ENCODE data around the gene ZCWPW1.

ZCWPW1 gene

DNA sequence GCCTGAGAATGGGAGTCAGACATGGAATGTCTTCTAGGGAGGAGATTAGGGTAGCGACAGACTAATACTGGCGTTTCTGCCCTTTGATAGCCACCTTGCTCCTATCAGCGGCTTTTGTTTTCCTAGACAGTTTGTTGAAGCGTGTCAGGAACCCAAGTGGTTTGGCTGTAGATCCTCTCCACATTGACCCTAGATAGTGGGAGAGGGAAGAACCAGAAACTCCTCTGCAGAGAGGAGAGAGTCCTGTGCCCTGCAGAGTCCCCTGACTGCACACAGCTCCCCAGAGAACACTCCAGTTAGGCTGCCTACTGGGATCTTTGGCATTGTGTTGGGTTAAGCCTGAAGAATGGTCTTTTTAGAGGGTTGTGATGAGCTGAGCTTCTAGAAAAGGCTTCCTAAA is 3.5 kb upstream of the ZCWPW1 start:
- no peak for DNase-seq

DNA sequence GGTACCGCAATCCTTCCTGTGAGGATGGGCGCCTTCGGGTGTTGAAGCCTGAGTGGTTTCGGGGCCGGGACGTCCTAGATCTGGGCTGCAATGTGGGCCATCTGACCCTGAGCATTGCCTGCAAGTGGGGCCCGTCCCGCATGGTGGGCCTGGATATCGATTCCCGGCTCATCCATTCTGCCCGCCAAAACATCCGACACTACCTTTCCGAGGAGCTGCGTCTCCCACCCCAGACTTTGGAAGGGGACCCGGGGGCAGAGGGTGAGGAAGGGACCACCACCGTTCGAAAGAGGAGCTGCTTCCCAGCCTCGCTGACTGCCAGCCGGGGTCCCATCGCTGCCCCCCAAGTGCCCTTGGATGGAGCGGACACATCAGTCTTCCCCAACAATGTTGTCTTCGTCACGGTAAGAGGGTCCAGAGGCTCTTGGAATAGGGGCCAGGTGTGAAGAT is 2.8 kb upstream of the ZCWPW1 start:
- DNase-seq: no peak

DNA sequence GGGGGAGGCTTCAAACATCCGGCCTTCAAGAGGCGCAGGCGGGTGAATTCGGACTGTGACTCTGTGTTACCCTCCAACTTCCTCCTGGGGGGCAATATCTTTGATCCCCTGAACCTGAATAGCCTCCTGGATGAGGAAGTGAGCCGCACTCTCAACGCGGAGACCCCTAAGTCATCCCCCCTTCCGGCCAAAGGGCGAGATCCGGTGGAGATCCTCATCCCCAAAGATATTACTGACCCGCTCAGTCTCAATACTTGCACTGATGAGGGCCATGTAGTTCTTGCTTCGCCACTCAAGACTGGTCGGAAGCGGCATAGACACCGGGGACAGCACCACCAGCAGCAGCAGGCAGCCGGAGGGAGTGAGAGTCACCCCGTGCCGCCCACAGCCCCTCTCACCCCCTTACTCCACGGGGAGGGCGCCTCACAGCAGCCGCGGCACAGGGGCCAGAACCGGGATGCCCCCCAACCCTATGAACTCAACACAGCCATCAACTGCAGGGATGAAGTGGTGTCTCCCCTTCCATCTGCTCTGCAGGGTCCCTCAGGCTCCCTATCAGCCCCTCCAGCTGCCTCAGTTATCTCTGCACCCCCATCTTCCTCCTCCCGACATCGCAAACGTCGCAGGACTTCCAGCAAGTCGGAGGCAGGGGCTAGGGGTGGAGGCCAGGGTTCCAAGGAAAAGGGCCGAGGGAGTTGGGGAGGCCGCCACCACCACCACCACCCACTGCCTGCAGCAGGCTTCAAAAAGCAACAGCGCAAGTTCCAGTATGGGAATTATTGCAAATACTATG is 2.2 kb upstream of the ZCWPW1 start:
- DNase-seq: peak; percentile 61

DNA sequence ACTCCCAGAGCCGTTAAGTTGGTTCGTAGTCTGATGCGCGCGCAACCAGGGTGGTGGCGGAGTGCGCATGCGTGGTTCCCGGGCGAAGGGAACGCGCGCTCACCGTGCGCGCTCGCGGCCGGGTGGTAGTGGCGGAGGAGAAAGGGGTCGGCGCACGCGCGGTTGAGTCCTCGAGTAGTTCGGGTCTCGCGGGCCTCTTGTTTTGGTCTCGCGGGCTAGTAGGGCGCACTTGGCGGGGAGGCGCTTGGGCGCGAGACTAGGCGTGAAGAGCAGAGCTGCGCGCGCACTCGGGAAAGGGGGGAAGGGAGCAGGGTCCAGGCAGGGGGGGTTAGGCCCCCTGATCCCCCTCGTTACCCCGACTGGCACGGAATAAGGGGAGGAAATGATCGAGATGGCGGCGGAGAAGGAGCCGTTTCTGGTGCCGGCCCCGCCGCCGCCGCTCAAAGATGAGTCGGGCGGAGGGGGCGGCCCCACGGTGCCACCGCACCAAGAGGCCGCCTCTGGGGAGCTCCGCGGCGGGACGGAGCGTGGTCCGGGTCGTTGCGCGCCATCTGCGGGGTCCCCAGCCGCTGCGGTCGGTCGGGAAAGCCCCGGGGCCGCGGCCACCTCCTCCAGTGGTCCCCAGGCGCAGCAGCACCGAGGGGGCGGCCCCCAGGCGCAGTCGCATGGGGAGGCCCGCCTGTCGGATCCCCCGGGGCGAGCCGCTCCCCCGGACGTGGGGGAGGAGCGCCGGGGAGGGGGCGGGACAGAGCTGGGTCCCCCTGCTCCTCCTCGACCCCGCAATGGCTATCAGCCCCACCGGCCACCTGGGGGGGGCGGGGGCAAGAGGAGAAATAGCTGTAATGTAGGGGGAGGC is 1.4 kb upstream of the ZCWPW1 start, which contains the start of gene MEPCE:
MEPCE (plus strand) TSS at position 195 of the 856 bp plus-strand sequence; CDS start at position 383, 188 bp downstream.
- DNase-seq: peak; percentile 98

DNA sequence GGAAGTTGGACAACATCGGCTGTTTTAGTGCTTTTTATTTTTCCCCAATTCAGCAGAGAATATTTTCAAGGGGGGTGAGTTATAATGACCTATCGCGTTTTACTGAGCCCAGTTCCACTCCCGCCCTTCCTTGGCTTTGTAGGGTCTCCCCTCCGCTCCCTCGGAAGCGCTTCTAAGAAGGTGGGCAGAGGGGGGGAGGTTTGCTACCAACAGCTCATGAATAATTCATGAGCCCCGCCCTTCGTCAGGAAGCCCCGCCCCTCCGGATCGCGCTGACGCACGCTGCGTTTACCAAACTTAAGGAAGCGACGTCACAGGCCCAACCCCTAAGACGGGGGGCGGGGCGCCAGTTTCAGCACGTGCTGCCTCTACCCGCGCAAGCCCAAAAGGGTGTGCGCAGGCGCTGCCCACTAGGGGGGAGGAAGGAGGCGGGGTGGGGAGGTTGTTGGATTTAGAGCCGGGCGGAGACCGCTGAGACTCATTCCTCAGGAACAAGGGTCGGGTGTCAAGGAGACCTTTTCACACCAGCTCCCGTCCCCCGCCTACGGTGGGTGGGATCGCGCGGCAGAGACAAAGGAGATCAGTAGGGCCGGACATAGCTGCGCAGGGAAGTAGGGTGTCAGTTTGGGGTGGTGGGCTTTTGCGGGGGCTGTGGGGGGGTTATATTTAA is 599 bp upstream of the ZCWPW1 start:
- DNase-seq: peak; percentile 100

DNA sequence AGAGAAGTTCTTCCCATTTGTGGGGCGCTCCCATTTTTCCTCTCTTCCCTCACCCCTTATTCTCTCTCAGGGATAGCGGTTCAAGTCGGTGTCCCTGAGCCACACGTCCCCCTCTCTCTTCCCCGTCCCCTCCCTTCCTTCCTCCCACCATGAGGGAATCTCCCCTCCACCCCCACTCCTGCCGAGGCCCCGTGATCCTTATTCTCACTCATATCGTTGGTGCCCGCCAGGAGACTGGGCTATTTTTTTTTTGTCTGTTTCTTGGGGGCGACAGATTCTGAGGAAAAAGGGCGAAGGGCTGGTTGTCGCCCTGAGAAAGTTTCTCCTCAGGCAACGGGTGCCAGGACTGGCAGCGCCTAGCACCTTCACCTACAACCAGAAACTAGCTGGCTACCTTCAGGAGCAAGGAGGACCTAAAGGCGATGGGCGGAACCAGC is 723 bp downstream of the ZCWPW1 start:
- DNase-seq: no peak

DNA sequence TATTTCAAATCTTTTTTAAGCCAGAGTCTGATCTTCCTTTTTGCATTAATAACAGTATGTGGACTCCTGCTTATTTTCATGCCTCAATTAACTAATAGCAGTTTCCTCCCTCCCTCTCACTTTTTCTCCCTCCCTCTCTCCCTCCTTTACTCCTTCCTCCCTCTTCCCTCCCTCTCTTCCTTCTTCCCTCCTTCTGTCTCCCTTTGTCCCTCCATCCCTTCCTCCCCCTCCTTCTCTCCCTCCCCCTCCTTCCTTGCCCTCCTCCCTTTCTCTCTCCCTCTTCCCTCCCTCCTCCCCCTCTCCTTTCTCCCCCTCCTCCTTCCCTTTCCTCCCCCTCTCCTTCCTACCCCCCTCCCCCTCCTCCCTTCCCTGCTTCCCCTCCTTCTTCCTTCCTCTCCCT is 2.0 kb downstream of the ZCWPW1 start:
- no peak for DNase-seq

DNA sequence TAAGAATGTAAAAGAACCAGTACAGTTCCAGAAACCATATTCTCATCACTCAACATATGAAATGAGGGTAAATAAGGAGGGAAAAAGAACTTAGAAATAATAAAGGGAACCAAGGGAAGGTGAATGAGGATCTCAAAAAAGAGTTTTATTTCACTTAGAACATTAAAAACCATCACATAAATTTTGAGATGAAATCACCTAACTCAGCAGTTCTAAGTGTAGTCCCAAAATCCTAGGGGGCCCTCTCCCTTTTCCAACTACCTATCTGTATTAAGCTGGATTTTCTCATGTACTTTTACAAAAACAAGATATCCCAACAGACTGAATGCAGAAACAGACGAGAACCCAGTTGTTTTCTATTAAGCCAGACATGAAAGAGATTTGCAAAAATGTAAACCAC is 3.2 kb downstream of the ZCWPW1 start:
- DNase-seq: no peak

DNA sequence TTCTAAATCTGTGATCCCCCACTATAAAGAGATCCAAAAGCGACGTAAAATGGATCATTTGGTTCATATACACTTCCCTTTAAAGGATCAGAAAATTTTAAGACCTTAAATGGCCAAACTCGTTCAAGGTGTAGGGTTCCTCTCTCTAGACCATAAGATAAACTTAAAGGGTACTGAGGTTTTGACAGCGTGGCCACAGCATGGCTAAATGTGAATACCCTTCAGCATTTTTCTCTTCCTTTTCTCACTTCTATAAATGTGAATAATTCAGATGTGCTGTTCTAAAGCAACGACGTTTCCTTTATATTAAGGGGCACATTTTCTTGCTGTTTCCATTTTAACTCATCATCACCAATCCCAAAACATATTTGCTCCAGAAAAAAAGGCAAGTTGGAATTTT is 5.2 kb downstream of the ZCWPW1 start:
- DNase-seq: no peak

DNA sequence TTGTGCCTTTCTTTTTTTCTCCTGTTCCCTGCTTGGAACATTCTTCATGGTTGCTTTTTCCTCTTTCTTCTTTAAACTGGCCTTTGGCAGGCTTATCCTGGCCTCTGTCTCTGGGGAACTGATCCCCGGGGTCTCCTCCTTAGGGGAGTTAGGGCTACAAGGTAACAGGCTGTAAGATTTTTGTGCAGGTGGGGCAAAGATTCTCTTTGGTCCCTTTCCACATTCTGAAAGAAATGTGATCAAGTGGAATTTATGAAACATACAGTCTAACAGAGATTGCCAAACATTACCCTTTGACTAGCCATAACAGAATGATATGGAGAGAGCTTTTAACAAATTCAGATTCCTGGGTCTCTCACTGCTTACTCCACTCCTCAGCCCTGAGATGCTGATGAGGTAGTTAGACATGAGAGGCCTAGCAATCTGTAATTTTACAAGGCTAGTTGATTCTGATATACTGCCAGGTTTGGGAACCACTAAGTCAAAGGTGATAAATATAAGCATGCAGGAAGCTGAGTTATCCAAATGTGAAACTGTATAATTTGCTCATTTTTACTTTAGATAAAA is 8.8 kb downstream of the ZCWPW1 start:
- no peak for DNase-seq

DNA sequence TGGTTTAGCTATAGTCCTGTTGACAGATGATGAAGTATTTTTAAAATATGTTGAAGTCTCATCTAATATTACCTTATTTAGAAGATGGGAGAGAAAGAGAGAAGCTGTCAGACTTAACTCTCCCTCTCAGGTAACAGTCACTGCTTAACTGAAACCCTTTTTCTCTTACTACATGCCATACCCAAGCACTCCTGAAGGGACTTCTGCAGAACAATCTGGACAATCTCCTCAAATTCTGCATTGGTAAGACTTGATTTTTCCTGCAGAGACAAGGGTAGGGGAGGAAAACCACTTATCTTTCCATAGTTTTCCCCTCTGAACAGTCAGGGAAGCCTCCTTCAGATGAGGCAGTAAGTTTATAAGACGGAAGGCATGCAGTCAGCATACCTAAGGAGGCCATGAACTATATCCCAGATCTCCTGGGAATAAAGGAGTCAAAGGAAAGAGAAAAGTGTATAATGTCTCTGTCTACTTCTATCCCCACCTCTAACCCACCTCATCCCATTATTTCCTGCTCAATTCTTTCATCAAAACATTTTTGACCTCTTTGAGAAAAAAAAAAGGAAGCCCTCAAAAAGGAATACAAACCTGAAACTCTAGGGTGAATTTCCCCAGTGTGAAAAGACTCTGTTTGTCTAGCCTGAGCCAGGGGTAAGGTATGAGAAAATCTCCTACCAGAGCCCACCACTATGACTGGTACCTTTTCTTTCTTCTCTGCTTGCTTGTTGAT is 9.4 kb downstream of the ZCWPW1 start:
- DNase-seq: no peak

DNA sequence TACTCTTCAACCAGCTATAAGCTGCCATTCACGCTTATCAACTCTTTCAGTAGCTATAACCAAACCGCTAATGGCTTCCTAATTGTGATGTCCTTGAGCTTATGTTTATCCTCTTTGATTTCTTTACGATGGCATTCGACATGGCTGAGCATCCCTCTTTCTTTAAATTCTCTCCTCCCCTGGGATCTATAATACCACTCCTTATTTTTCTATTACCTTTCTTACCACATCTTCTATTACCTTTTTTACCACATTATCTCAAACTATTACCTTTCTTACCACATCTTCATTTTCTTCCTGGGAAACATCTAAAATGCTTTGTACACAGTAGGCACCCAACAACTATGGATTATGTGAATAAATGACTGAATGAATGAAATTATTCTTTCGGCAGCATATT is 13.1 kb downstream of the ZCWPW1 start:
- no peak for DNase-seq

DNA sequence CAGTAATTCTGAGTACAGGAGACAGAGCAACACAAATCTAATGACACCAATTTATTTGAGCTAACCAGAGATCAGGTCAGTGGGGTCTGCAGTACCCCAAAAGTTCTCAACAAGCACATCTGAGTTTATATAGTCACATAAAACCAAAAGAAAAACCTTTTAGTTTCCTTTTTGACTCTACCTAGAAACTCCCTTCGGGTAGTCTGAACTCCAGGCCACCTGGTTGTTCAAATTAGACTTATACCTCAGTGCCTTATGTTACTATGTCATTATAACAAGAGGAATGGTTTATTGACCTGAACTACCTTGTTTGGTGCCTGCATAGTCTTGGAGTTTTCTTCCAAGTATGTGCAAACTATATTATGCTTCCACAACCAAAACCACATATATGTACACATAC is 14.6 kb downstream of the ZCWPW1 start:
- no peak for DNase-seq

DNA sequence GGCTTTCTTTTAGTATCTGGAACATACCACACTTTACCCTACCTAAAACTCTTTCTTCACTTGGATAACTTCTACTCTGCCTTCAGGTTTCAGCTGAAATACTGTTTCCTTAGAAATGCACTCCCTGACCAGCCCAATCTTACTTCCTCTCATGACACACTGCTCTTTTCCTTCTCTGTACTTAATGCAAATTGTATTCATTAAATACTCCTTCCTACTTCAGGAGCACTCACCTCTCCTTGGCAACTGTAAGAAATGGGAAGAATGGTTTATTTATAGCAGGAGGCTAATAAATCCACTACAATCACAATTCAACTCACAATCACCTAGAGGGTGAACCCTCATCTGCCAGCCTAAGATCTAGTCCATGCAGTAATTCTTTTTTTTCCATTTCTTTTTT is 15.2 kb downstream of the ZCWPW1 start:
- DNase-seq: no peak

DNA sequence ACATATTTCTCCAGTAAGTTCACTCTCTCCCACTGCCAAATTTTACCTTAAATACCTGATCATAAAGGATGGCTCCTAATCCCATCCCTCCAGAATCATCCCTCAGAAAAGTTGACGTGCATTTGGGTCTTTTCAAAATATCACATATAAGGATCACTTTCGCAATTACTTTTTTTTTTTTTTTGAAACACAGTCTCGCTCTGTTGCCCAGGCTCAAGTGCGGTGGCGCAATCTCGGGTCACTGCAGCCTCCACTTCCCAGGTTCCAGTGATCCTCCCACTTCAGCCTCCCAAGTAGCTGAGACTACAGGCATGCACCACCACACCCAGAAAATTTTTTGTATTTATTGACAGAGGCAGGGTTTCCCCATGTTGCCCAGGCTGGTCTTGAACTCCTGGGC is 17.4 kb downstream of the ZCWPW1 start:
- DNase-seq: no peak

DNA sequence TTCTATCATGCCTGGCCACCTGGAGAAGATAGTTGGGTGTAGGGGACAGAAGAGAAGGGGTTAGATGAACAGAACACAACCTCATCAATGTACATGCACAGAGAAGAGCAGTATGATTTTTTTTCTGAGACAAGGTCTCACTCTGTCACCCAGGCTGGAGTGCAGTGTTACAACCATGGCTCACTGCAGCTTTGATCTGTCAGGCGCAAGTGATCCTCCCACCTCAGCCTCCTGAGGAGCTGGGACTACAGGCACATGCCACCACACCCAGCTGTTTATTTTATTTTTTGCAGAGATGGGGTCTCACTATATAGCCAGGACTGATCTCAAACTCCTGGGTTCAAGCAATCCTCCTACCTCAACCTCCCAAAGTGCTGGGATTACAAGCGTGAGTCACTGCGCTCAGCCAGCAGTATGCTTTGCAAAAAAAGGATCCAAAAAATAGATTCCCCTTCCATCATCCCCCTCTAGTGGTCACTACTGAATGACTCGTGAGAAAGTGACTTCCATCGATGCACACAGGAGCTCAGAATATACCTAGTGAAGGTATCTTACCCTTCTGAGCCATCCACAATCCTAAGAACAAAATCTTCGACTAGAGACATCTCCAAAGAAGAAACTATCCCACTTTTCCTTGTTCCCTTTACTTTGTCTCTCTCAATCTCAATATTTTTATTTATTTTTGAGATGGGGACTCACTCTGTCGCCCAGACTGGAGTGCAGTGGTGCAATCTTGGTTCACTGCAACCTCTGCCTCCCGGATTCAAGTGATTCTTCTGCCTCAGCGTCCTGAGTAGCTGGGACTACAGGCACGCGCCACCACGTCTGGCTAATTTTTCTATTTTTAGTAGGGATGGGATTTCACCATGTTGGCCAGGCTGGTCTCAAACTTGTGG is 21.0 kb downstream of the ZCWPW1 start:
- DNase-seq: peak; percentile 73

DNA sequence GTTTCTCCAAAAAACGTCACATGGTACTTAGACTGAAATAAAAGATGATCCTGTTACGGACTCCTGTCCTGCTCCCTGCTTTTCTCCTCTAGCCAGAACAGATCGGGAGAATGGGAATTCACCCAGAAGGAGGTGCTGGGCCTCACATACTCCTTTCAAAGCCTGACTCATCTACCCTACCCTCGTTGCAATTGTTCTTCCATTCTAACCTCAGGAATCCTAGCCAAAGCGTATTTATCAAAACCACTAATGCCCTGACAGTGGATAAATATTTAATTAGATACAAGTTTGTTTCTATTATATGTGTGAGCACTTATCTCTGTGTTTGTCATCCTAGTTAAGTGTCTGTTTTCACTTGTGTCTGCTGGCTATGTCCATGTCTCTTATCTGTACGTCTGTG is 21.7 kb downstream of the ZCWPW1 start:
- no peak for DNase-seq

DNA sequence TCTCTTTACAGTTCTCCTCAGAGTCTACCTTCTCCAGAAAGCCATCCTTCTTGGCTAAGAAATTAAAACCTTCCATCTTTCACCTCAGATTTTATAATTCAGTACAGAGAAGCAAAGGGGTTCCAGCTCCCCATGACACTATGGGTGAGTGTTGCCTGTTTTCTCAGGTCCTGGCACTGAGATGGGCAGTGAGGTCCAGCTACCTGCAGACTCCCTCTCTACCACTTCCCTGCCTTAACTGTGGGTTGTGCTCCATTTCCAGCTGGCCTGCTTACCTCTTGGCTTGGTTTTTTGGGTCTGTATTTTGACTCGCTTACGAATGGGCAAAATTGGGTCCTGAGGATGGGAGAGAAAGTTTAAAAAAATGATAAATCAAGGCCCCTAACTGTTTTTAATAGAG is 26.3 kb downstream of the ZCWPW1 start:
- DNase-seq: no peak

DNA sequence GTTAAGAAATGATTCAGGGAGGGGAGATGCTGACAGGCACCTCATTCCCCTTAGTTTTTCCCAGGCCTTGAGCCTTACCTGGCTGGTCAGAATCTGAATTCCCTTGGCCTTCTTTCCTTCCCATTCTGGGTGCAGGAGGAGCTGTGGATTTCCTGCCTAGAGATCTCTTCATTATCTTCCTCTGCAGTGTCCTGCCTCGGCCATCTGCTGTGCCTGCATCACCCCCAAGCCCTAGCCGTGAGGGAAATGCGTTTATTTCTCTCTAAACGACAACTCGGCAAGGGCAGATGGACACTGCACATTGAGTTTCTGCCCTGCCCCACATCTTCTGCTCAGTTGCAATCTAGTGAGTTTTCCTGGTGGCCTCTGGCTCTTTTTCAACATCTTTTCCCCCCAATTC is 26.7 kb downstream of the ZCWPW1 start:
- DNase-seq: no peak

DNA sequence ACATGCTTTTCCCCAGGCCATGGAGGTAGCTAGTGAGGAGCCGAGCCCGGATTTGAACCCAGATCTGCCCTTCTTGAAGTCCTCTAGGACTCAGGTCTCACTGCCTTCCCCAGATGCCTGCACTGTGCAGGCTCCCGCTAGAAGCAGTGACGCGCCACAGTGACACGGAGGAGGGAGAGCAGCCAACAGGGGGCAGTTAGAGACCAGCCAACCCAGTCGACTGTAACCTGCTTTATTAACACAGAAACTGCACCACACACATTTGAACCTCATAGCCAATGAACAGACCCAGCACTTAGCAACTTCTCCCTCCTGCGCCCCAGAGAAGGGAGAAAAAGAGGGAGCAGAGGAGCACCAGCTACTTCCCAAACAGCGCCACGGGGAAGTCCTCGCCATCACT is 27.8 kb downstream of the ZCWPW1 start:
- DNase-seq: peak; percentile 85

DNA sequence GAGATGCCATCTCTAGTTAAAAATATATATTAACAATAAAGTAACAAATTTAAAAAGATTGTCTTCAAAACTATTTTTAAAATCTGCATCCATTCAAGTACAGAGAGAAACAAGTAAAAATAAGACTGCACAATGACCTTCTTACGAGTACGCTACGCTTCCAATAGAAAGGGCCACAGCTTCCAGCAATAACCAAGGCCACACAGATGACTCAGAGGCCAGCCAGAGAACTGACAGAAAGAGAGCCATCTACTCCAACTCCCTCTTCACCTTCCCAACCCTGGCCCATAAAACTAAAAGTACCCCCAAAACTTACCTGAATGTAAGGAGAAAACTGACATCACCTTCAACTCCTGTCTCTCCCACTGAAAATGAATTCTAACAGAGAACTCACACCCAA is 28.5 kb downstream of the ZCWPW1 start:
- DNase-seq: no peak
